ENCODE results near the gene IL1F10. TPM values are rescaled to one million over a fixed set of nuclear protein-coding genes. Genes with fewer than 3 reads are reported as not detected.

Gene IL1F10
- polyA plus RNA-seq, 1 donor (not counting 4 experiments of a cell fraction or from before 2014, with no cell fraction given) = 0.37 TPM

DNA sequence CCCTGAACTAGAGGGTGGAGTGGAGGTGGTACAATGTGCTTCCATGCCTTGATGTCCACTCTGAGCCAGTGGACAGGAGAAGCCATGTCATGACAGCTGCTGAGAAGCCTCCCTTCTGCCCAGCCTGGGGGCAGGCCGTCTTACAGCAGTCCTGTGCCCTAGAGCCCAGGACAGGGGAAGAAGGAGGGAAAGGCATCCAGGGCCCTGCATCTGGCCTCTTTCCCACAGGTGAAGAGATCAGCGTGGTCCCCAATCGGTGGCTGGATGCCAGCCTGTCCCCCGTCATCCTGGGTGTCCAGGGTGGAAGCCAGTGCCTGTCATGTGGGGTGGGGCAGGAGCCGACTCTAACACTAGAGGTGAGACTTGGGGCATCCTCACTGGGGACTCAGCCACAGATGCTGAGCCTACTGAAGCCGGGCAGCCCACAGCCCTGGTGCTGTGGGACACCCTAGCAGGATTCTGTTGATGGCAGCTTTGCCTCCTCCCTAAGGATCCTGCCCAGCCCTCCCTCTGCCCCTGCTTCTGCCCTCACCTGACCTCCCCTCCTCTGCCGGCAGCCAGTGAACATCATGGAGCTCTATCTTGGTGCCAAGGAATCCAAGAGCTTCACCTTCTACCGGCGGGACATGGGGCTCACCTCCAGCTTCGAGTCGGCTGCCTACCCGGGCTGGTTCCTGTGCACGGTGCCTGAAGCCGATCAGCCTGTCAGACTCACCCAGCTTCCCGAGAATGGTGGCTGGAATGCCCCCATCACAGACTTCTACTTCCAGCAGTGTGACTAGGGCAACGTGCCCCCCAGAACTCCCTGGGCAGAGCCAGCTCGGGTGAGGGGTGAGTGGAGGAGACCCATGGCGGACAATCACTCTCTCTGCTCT lies 5.6 kb upstream of the IL1F10 start:
- Histone ChIP-seq H3K9me3 (ENCODE audit: control insufficient read depth, low read depth, low read length) (no peaks in the 10 kb centered on the region), H3K4me3 (ENCODE audit: control insufficient read depth in 2 of 3, extremely low read depth in 1 of 3, insufficient read depth in 2 of 3, low read depth in 1 of 3, low read length in 3 of 3) (no peak overlapping the region), H3K27ac (ENCODE audit: control insufficient read depth, insufficient read depth, low read length) (no peak overlapping the region), H3K36me3 (ENCODE audit: control insufficient read depth in 2 of 2, extremely low read depth in 1 of 2, insufficient read depth in 2 of 2, low read length in 2 of 2) (no peaks in the 10 kb centered on the region), H3K9ac (ENCODE audit: control insufficient read depth, extremely low read depth, insufficient read depth, low read length) (no peak overlapping the region), H3K9me1 (ENCODE audit: control insufficient read depth, extremely low read depth, insufficient read depth, low read length) (no peaks in the 10 kb centered on the region), H3K79me2 (ENCODE audit: control insufficient read depth, insufficient read depth, low read length) (no peaks in the 10 kb centered on the region), H3K4me1 (ENCODE audit: control insufficient read depth, extremely low read depth, insufficient read depth, low read length) (peaks cover 18% of the 10 kb centered on the region), H3K4me2 (ENCODE audit: control insufficient read depth, extremely low read depth, insufficient read depth, low read depth, low read length) (no peak overlapping the region), H2AFZ (ENCODE audit: control insufficient read depth, low read length) (no peak overlapping the region), H3K27me3 (ENCODE audit: control insufficient read depth, extremely low read depth, insufficient read depth, low read length) (no peaks in the 10 kb centered on the region), H4K20me1 (ENCODE audit: control insufficient read depth, extremely low read depth, insufficient read depth, low read length) (no peaks in the 10 kb centered on the region)
- no peak for TF ChIP-seq EZH2 (IDR thresholded peaks at IDR 0.05; ENCODE audit: low read length)
- no peak for TF ChIP-seq CTCF (optimal IDR thresholded peaks at IDR 0.05 in 1 of 3, IDR thresholded peaks at IDR 0.05 in 1 of 3, conservative IDR thresholded peaks at IDR 0.05 in 1 of 3; ENCODE audit: extremely low read depth in 1 of 3, insufficient read depth in 2 of 3, low read length in 3 of 3)
- FAIRE-seq = no peak
- no peak for DNase-seq (ENCODE audit: low read depth, low spot score)
- dilution Hi-C loops (cut with MboI; ENCODE audit: extremely low pct_ligation_motif_present, low sequenced_read_pairs) = no loop called here

DNA sequence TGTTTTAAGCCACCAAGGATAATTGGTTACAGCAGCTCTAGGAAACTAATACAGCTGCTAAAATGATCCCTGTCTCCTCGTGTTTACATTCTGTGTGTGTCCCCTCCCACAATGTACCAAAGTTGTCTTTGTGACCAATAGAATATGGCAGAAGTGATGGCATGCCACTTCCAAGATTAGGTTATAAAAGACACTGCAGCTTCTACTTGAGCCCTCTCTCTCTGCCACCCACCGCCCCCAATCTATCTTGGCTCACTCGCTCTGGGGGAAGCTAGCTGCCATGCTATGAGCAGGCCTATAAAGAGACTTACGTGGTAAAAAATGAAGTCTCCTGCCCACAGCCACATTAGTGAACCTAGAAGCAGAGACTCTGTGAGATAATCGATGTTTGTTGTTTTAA lies 3.5 kb upstream of the IL1F10 start:
- Histone ChIP-seq H3K36me3 (ENCODE audit: control insufficient read depth in 2 of 2, extremely low read depth in 1 of 2, insufficient read depth in 2 of 2, low read length in 2 of 2) (no peaks in the 10 kb centered on the region), H3K4me2 (ENCODE audit: control insufficient read depth, extremely low read depth, insufficient read depth, low read depth, low read length) (no peak overlapping the region), H3K9me1 (ENCODE audit: control insufficient read depth, extremely low read depth, insufficient read depth, low read length) (no peaks in the 10 kb centered on the region), H3K4me3 (ENCODE audit: control insufficient read depth in 2 of 3, extremely low read depth in 1 of 3, insufficient read depth in 2 of 3, low read depth in 1 of 3, low read length in 3 of 3) (no peak overlapping the region), H3K79me2 (ENCODE audit: control insufficient read depth, insufficient read depth, low read length) (no peaks in the 10 kb centered on the region), H4K20me1 (ENCODE audit: control insufficient read depth, extremely low read depth, insufficient read depth, low read length) (no peaks in the 10 kb centered on the region), H3K4me1 (ENCODE audit: control insufficient read depth, extremely low read depth, insufficient read depth, low read length) (peaks cover 23% of the 10 kb centered on the region), H2AFZ (ENCODE audit: control insufficient read depth, low read length) (no peak overlapping the region), H3K9me3 (ENCODE audit: control insufficient read depth, low read depth, low read length) (no peaks in the 10 kb centered on the region), H3K27ac (ENCODE audit: control insufficient read depth, insufficient read depth, low read length) (no peak overlapping the region), H3K27me3 (ENCODE audit: control insufficient read depth, extremely low read depth, insufficient read depth, low read length) (no peaks in the 10 kb centered on the region), H3K9ac (ENCODE audit: control insufficient read depth, extremely low read depth, insufficient read depth, low read length) (no peak overlapping the region)
- FAIRE-seq (no peak), DNase-seq (ENCODE audit: low read depth, low spot score) (no peak)
- dilution Hi-C loops (cut with MboI; ENCODE audit: extremely low pct_ligation_motif_present, low sequenced_read_pairs) = no loop called here
- TF ChIP-seq EZH2 (IDR thresholded peaks at IDR 0.05; ENCODE audit: low read length) = no peak
- TF ChIP-seq CTCF (optimal IDR thresholded peaks at IDR 0.05 in 1 of 3, IDR thresholded peaks at IDR 0.05 in 1 of 3, conservative IDR thresholded peaks at IDR 0.05 in 1 of 3; ENCODE audit: extremely low read depth in 1 of 3, insufficient read depth in 2 of 3, low read length in 3 of 3) = no peak

Data from keratinocyte (primary cell).